Muscle of leg (tissue), 11 donors: Measurements from ENCODE around the gene NDUFA3. TPM values are rescaled to one million over a fixed set of nuclear protein-coding genes. Genes with fewer than 3 reads are reported as not detected.

ENCODE experiments used
- DNase-seq: peaks from one replicate; pipeline ENCODE4 v3.0.0; 2013
- H3K27ac ChIP-seq: one replicate; pipeline ENCODE4 v1.5.1; 2013; ENCODE audit warnings: mild to moderate bottlenecking, low read length, control low read depth
- H3K27me3 ChIP-seq: one replicate; pipeline ENCODE4 v1.6.1; 2013; ENCODE audit warnings: low read length; ENCODE audit not compliant: control insufficient read depth, insufficient read depth
- H3K36me3 ChIP-seq: one replicate; pipeline ENCODE4 v1.6.1; 2013; ENCODE audit warnings: low read length; ENCODE audit not compliant: control insufficient read depth, insufficient read depth
- H3K4me1 ChIP-seq: one replicate; pipeline ENCODE4 v1.6.1; 2013; ENCODE audit warnings: low read length; ENCODE audit not compliant: control insufficient read depth, insufficient read depth
- H3K4me3 ChIP-seq: one replicate; pipeline ENCODE4 v1.5.1; 2013; ENCODE audit warnings: low read length, control low read depth
- H3K9me3 ChIP-seq: replicated peaks from 2 replicates; pipeline ENCODE4 v1.6.1; 2013; ENCODE audit warnings: low read depth, low read length; ENCODE audit not compliant: control insufficient read depth
- WGBS: methylation state at CpG from one replicate; pipeline ENCODE4 v1.1.5; 2013; ENCODE audit warnings: missing lambda C conversion rate; ENCODE audit not compliant: insufficient coverage; 5-methylcytosine and 5-hydroxymethylcytosine counted together
- polyA plus RNA-seq, 8 donors: library from polyadenylated mRNA; unstranded; fragments of 120-200 nt; gene quantifications; one replicate each; pipeline versions ENCODE4 v1.2.1 to v1.2.3, GENCODE V29; 2013; ENCODE audit warnings: inconsistent platforms in 1 of 8, low replicate concordance in 1 of 8; ENCODE audit not compliant: insufficient read length in 8 of 8, insufficient read depth in 1 of 8
- total RNA-seq: library from RNA; stranded (reverse); fragments of 120-200 nt; gene quantifications from one replicate; pipeline ENCODE4 v1.2.4, GENCODE V29; 2013

NDUFA3 gene
- total and polyA plus RNA-seq, 9 donors = 89.3 to 167 (median 106) TPM

GRCh38 chr19:54104998-54105715, 2.5 kb downstream of the NDUFA3 start:
- H3K4me1 ChIP-seq = peaks cover 7% of the 10 kb centered on the region
- no peak for DNase-seq
- H3K27ac ChIP-seq = no peak overlapping the region
- H3K4me3 ChIP-seq = no peak overlapping the region
- no peaks in the 10 kb centered on the region for H3K9me3 ChIP-seq
- WGBS = 87% methylated on average over 9 of the region's 11 CpGs
- peaks cover 51% of the 10 kb centered on the region for H3K36me3 ChIP-seq
- H3K27me3 ChIP-seq = no peaks in the 10 kb centered on the region

GRCh38 chr19:54105796-54106195, 3.1 kb downstream of the NDUFA3 start:
- no peaks in the 10 kb centered on the region for H3K9me3 ChIP-seq
- no peak overlapping the region for H3K4me3 ChIP-seq
- peaks cover 7% of the 10 kb centered on the region for H3K4me1 ChIP-seq
- no peak overlapping the region for H3K27ac ChIP-seq
- 89% methylated on average over 6 of the region's 10 CpGs for WGBS
- DNase-seq = no peak
- no peaks in the 10 kb centered on the region for H3K27me3 ChIP-seq
- peaks cover 57% of the 10 kb centered on the region for H3K36me3 ChIP-seq

GRCh38 chr19:54106716-54107115, 4.1 kb downstream of the NDUFA3 start:
- Histone ChIP-seq H3K36me3 (peaks cover 60% of the 10 kb centered on the region), H3K27me3 (no peaks in the 10 kb centered on the region), H3K27ac (no peak overlapping the region), H3K4me3 (no peak overlapping the region), H3K4me1 (peaks cover 7% of the 10 kb centered on the region), H3K9me3 (no peaks in the 10 kb centered on the region)
- DNase-seq = no peak
- 71% methylated on average over 11 of the region's 15 CpGs for WGBS

GRCh38 chr19:54107876-54108490, 5.3 kb downstream of the NDUFA3 start:
- H3K4me1 ChIP-seq = peaks cover 4% of the 10 kb centered on the region
- peaks cover 60% of the 10 kb centered on the region for H3K36me3 ChIP-seq
- WGBS = 69% methylated on average over 17 of the region's 21 CpGs
- DNase-seq = no peak
- H3K4me3 ChIP-seq = no peak overlapping the region
- H3K27ac ChIP-seq = no peak overlapping the region
- H3K9me3 ChIP-seq = no peaks in the 10 kb centered on the region
- H3K27me3 ChIP-seq = no peaks in the 10 kb centered on the region

GRCh38 chr19:54108496-54108895, 5.8 kb downstream of the NDUFA3 start:
- Histone ChIP-seq H3K27me3 (no peaks in the 10 kb centered on the region), H3K36me3 (peaks cover 60% of the 10 kb centered on the region), H3K4me1 (peaks cover under 1% of the 10 kb centered on the region), H3K4me3 (no peak overlapping the region), H3K27ac (no peak overlapping the region), H3K9me3 (no peaks in the 10 kb centered on the region)
- no peak for DNase-seq
- 71% methylated on average over 2 of the region's 7 CpGs for WGBS

- Histone ChIP-seq H3K4me1 (peaks cover 9% of the 10 kb centered on the region), H3K36me3 (peaks cover 60% of the 10 kb centered on the region), H3K9me3 (no peaks in the 10 kb centered on the region), H3K27me3 (no peaks in the 10 kb centered on the region), H3K4me3 (no peak overlapping the region), H3K27ac (no peak overlapping the region)
- WGBS = 42% methylated on average over 3 of the region's 6 CpGs
- no peak for DNase-seq
Measured at GRCh38 chr19:54109651-54110050, 7.0 kb downstream of the NDUFA3 start.

GRCh38 chr19:54114340-54115108, 11.9 kb downstream of the NDUFA3 start:
- no peaks in the 10 kb centered on the region for H3K9me3 ChIP-seq
- WGBS = 19% methylated on average over 28 of the region's 28 CpGs
- H3K27me3 ChIP-seq = no peaks in the 10 kb centered on the region
- H3K4me3 ChIP-seq = peak overlapping the region; percentile 89
- peak; percentile 45 for DNase-seq
- peaks cover 30% of the 10 kb centered on the region for H3K36me3 ChIP-seq
- H3K27ac ChIP-seq = peak overlapping the region; percentile 97
- peaks cover 19% of the 10 kb centered on the region for H3K4me1 ChIP-seq

- peak within 1 kb of the TSS; percentile 97 for H3K27ac ChIP-seq
- H3K4me1 ChIP-seq = peaks cover 19% of the 10 kb centered on the region
- no peaks in the 10 kb centered on the region for H3K9me3 ChIP-seq
- no peaks in the 10 kb centered on the region for H3K27me3 ChIP-seq
- WGBS = under 1% methylated on average over 40 of the region's 60 CpGs
- peak; percentile 100 for DNase-seq
- peaks cover 30% of the 10 kb centered on the region for H3K36me3 ChIP-seq
- peak within 1 kb of the TSS; percentile 89 for H3K4me3 ChIP-seq
Measured at GRCh38 chr19:54115109-54116063, 12.7 kb downstream of the NDUFA3 start, which contains the start of the genes PRPF31 and TFPT. PRPF31 (plus strand) TSS chr19:54115754; CDS start chr19:54118279, 2,525 bp downstream. TFPT (minus strand) TSS chr19:54115657; CDS start chr19:54115269, 388 bp downstream.

GRCh38 chr19:54121259-54121658, 18.6 kb downstream of the NDUFA3 start:
- Histone ChIP-seq H3K27me3 (no peaks in the 10 kb centered on the region), H3K4me1 (peaks cover 4% of the 10 kb centered on the region), H3K9me3 (no peaks in the 10 kb centered on the region), H3K4me3 (no peak overlapping the region), H3K36me3 (peaks cover 74% of the 10 kb centered on the region), H3K27ac (no peak overlapping the region)
- DNase-seq = no peak
- 96% methylated on average over 7 of the region's 10 CpGs for WGBS
